HG03045 (cell line): ENCODE results near the gene CD6.

Experiments
- ATAC-seq: cut with Tn5 transposase; IDR thresholded peaks from one replicate; pipeline ENCODE4 v1.9.1; 2021; ENCODE audit warnings: mild to moderate bottlenecking, moderate library complexity; ENCODE audit not compliant: unreplicated experiment

The CD6 gene

GRCh38 chr11:60982184-60982583 is 10.7 kb downstream of the CD6 start:
- ATAC-seq = no peak

GRCh38 chr11:60984149-60984548 is 12.7 kb downstream of the CD6 start:
- no peak for ATAC-seq

GRCh38 chr11:60984636-60985035 is 13.2 kb downstream of the CD6 start:
- no peak for ATAC-seq

- ATAC-seq = no peak
These were observed 14.0 kb downstream of the CD6 start for GRCh38 chr11:60985501-60985900.

- no peak for ATAC-seq
These were observed 14.8 kb downstream of the CD6 start for GRCh38 chr11:60985991-60986915.

- no peak for ATAC-seq
These were observed 16.2 kb downstream of the CD6 start for GRCh38 chr11:60987577-60988277.

GRCh38 chr11:60988658-60989057 is 17.2 kb downstream of the CD6 start:
- no peak for ATAC-seq

- ATAC-seq = no peak
These were observed 17.7 kb downstream of the CD6 start for GRCh38 chr11:60989093-60989650.

- ATAC-seq = no peak
These were observed 20.0 kb downstream of the CD6 start for GRCh38 chr11:60991457-60991856.

- ATAC-seq = no peak
These were observed 21.4 kb downstream of the CD6 start for GRCh38 chr11:60992842-60993409.

GRCh38 chr11:60993615-60994014 is 22.1 kb downstream of the CD6 start:
- ATAC-seq = no peak

GRCh38 chr11:60994541-60995080 is 23.1 kb downstream of the CD6 start:
- no peak for ATAC-seq

GRCh38 chr11:60995798-60996197 is 24.3 kb downstream of the CD6 start:
- no peak for ATAC-seq

- no peak for ATAC-seq
These were observed 25.1 kb downstream of the CD6 start for GRCh38 chr11:60996381-60997138.

- ATAC-seq = no peak
These were observed 28.9 kb downstream of the CD6 start for GRCh38 chr11:61000426-61000825.

- no peak for ATAC-seq
These were observed 30.5 kb downstream of the CD6 start for GRCh38 chr11:61001931-61002330.

- ATAC-seq = no peak
These were observed 31.1 kb downstream of the CD6 start for GRCh38 chr11:61002598-61002997.

- no peak for ATAC-seq
These were observed 32.7 kb downstream of the CD6 start for GRCh38 chr11:61004180-61004611.

- no peak for ATAC-seq
These were observed 33.3 kb downstream of the CD6 start for GRCh38 chr11:61004761-61005181.

- no peak for ATAC-seq
These were observed 36.0 kb downstream of the CD6 start for GRCh38 chr11:61007383-61007955.
